HG03066 (cell line): Measurements from ENCODE around the gene FOXK2.
A peak's percentile ranks its signal among the peaks of the same experiment; 100 is the strongest.
"Not testable (repeated sequence)": the region's sequence is repeated elsewhere in the genome, so short reads cannot be mapped to it uniquely, and the experiment has no call there.

Experiments
- ATAC-seq: cut with Tn5 transposase; IDR thresholded peaks from one replicate; pipeline ENCODE4 v1.9.1; 2021; ENCODE audit warnings: low read depth; ENCODE audit not compliant: unreplicated experiment

FOXK2 gene

GRCh38 chr17:82528484-82529265 lies 9.1 kb downstream of the FOXK2 start:
- no peak for ATAC-seq

- no peak for ATAC-seq
Measured at GRCh38 chr17:82529914-82530300, 10.4 kb downstream of the FOXK2 start.

GRCh38 chr17:82531431-82531881 lies 11.9 kb downstream of the FOXK2 start:
- ATAC-seq = no peak

GRCh38 chr17:82534401-82534812 lies 14.9 kb downstream of the FOXK2 start:
- ATAC-seq = no peak

- ATAC-seq = no peak
Measured at GRCh38 chr17:82536512-82537201, 17.1 kb downstream of the FOXK2 start.

GRCh38 chr17:82537228-82537627 lies 17.7 kb downstream of the FOXK2 start:
- ATAC-seq = not testable (repeated sequence)

GRCh38 chr17:82539076-82539475 lies 19.5 kb downstream of the FOXK2 start:
- ATAC-seq = not testable (repeated sequence)

- ATAC-seq = no peak
Measured at GRCh38 chr17:82542439-82542838, 22.9 kb downstream of the FOXK2 start.

- ATAC-seq = no peak
Measured at GRCh38 chr17:82544431-82545070, 25.0 kb downstream of the FOXK2 start.

GRCh38 chr17:82545071-82545462 lies 25.5 kb downstream of the FOXK2 start:
- ATAC-seq = no peak

GRCh38 chr17:82547981-82548380 lies 28.4 kb downstream of the FOXK2 start:
- no peak for ATAC-seq

GRCh38 chr17:82548681-82549303 lies 29.3 kb downstream of the FOXK2 start:
- no peak for ATAC-seq

- peak; percentile 70 for ATAC-seq
Measured at GRCh38 chr17:82551779-82552457, 32.4 kb downstream of the FOXK2 start.

GRCh38 chr17:82552580-82552979 lies 33.0 kb downstream of the FOXK2 start:
- ATAC-seq = no peak

GRCh38 chr17:82553210-82553930 lies 33.8 kb downstream of the FOXK2 start:
- ATAC-seq = no peak

GRCh38 chr17:82557510-82557909 lies 38.0 kb downstream of the FOXK2 start:
- ATAC-seq = not testable (repeated sequence)

- no peak for ATAC-seq
Measured at GRCh38 chr17:82559566-82560251, 40.2 kb downstream of the FOXK2 start.

GRCh38 chr17:82560252-82560642 lies 40.7 kb downstream of the FOXK2 start:
- ATAC-seq = no peak

- ATAC-seq = no peak
Measured at GRCh38 chr17:82560802-82561428, 41.4 kb downstream of the FOXK2 start.
